A549 (cell line): Measurements from ENCODE around the gene ELMO2. TPM values are rescaled to one million over a fixed set of nuclear protein-coding genes. Genes with fewer than 3 reads are reported as not detected.

Experiments used
- ATAC-seq, 2 experiments: fragments of 200-7000 bp in 1 of 2; fragments of >200 bp in 1 of 2; cut with Nextera tagmentation in 1 of 2; cut with Tn5 transposase in 1 of 2; 3 replicates each; pipeline versions ENCODE4 v1.8.0 to v1.9.1; 2018 to 2020; ENCODE audit warnings: mild to moderate bottlenecking in 1 of 2, moderate library complexity in 1 of 2
- CTCF ChIA-PET: fragments of 300-600 bp; sonication (Branson Sonifier 250); formaldehyde crosslinking; extraction: SDS; loops from one replicate; lab custom pipeline; 2021; ENCODE audit warnings: antibody characterized with exemption, inconsistent platforms; lab: Yijun Ruan, JAX
- POLR2A ChIA-PET: fragments of 350-600 bp; formaldehyde crosslinking; extraction: SDS; loops from one replicate; lab custom pipeline; 2021; ENCODE audit warnings: antibody characterized with exemption, inconsistent platforms; lab: Yijun Ruan, JAX
- DNase-seq, 2 experiments: peaks; one replicate each; pipeline versions ENCODE4 v3.0.0 to v3.0.0-alpha.2; 2011 to 2016; ENCODE audit warnings: low read depth in 1 of 2, low spot score in 1 of 2
- FAIRE-seq: peaks from 2 replicates; lab custom pipeline; 2011; peaks lifted over from hg19 to GRCh38; lab: Jason Lieb, UNC
- H3K27ac ChIP-seq, 2 experiments: fragments of >200 bp; sonication (Bioruptor Twin); formaldehyde crosslinking; 3 replicates each; pipeline ENCODE4 v1.5.1; 2016 to 2017
- H3K4me1 ChIP-seq: fragments of >200 bp; sonication (Bioruptor Twin); formaldehyde crosslinking; 3 replicates; pipeline ENCODE4 v1.6.1; 2016
- H3K4me2 ChIP-seq: fragments of >200 bp; sonication (Bioruptor Twin); formaldehyde crosslinking; 3 replicates; pipeline ENCODE4 v1.6.1; 2016
- H3K4me3 ChIP-seq: fragments of >200 bp; sonication (Bioruptor Twin); formaldehyde crosslinking; 3 replicates; pipeline ENCODE4 v1.5.1; 2016
- H3K9me3 ChIP-seq: fragments of >200 bp; sonication (Bioruptor Twin); formaldehyde crosslinking; 3 replicates; pipeline ENCODE4 v1.6.1; 2016
- CBX8 ChIP-seq: fragments of 200-600 bp; sonication (generic); IDR thresholded peaks from 2 replicates; pipeline ENCODE4 v1.6.1; 2016
- CEBPB ChIP-seq, 2 experiments: fragments of >200 bp in 1 of 2; sonication (Bioruptor Twin) in 1 of 2; formaldehyde crosslinking in 1 of 2; IDR thresholded peaks; 2 replicates each; pipeline ENCODE4 v1.6.1; 2012 to 2016
- CHD4 ChIP-seq: fragments of 200-600 bp; sonication (generic); IDR thresholded peaks from 2 replicates; pipeline ENCODE4 v1.6.1; 2016; ENCODE audit warnings: antibody characterized with exemption, mild to moderate bottlenecking, borderline replicate concordance
- CTCF ChIP-seq: fragments of >200 bp; sonication (Bioruptor Twin); formaldehyde crosslinking; IDR thresholded peaks from 3 replicates; pipeline ENCODE4 v1.5.1; 2016
- EHMT2 ChIP-seq: fragments of 200-600 bp; sonication (generic); IDR thresholded peaks from 2 replicates; pipeline ENCODE4 v1.6.1; 2016; ENCODE audit warnings: antibody characterized with exemption, low read depth, mild to moderate bottlenecking, moderate library complexity
- EP300 ChIP-seq, 2 experiments: fragments of >200 bp; sonication (Bioruptor Twin); formaldehyde crosslinking; IDR thresholded peaks; 2 replicates in 1 of 2; 3 replicates in 1 of 2; pipeline ENCODE4 v1.6.1; 2016 to 2017
- GATA3 ChIP-seq: IDR thresholded peaks from 2 replicates; pipeline ENCODE4 v1.6.1; 2012; ENCODE audit warnings: borderline replicate concordance
- HDAC2 ChIP-seq: fragments of 200-600 bp; sonication (generic); IDR thresholded peaks from 2 replicates; pipeline ENCODE4 v1.6.1; 2016
- HOXB5 ChIP-seq: fragments of 250-450 bp; sonication (Bioruptor Pico); IDR thresholded peaks from 2 replicates; pipeline ENCODE4 v1.5.0; 2020; ENCODE audit warnings: mild to moderate bottlenecking, moderate library complexity
- KDM1A ChIP-seq: fragments of 200-600 bp; sonication (generic); IDR thresholded peaks from 2 replicates; pipeline ENCODE4 v1.6.1; 2016; ENCODE audit warnings: low read depth, mild to moderate bottlenecking
- KDM5A ChIP-seq: fragments of 200-600 bp; sonication (generic); IDR thresholded peaks from 2 replicates; pipeline ENCODE4 v1.6.1; 2016; ENCODE audit warnings: antibody characterized with exemption, mild to moderate bottlenecking
- MAX ChIP-seq: IDR thresholded peaks from 2 replicates; pipeline ENCODE4 v1.6.1; 2012
- MAZ ChIP-seq: fragments of 150-350 bp; IDR thresholded peaks from 2 replicates; pipeline ENCODE4 v1.6.1; 2014; ENCODE audit warnings: antibody characterized with exemption, low read depth, low read length, borderline replicate concordance
- PHF8 ChIP-seq: fragments of 200-600 bp; sonication (generic); IDR thresholded peaks from 2 replicates; pipeline ENCODE4 v1.6.1; 2016; ENCODE audit warnings: low read depth, mild to moderate bottlenecking, antibody characterized with exemption, moderate library complexity, borderline replicate concordance
- RAD21 ChIP-seq, 2 experiments: fragments of >200 bp in 1 of 2; sonication (Bioruptor Twin) in 1 of 2; formaldehyde crosslinking in 1 of 2; IDR thresholded peaks in 1 of 2; conservative IDR thresholded peaks in 1 of 2; 2 replicates in 1 of 2; 3 replicates in 1 of 2; pipeline ENCODE4 v1.6.1; 2012 to 2018; ENCODE audit warnings: inconsistent platforms in 1 of 2
- TFCP2L1 ChIP-seq: fragments of 250-450 bp; sonication (Bioruptor Pico); IDR thresholded peaks from 2 replicates; pipeline ENCODE4 v1.5.0; 2021; ENCODE audit warnings: mild to moderate bottlenecking
- ZC3H11A ChIP-seq: fragments of 450-650 bp; IDR thresholded peaks from 2 replicates; pipeline ENCODE4 v1.6.1; 2014; ENCODE audit warnings: antibody characterized with exemption, mild to moderate bottlenecking
- WGBS: methylation state at CpG from one replicate; pipeline ENCODE4 v1.1.6; 2017; ENCODE audit errors: missing lambda C conversion rate; 5-methylcytosine and 5-hydroxymethylcytosine counted together
- polyA plus RNA-seq, 4 experiments: library from polyadenylated mRNA; depleted of rRNA in 3 of 4; stranded (reverse); fragments of >200 nt; fragmentation: RNase III in 1 of 4; extraction: RNeasy Plus Mini Kit Qiagen cat#74134 plus additional on column Dnase treatment in 1 of 4; gene quantifications; 2 replicates in 3 of 4; 3 replicates in 1 of 4; pipeline ENCODE4 v1.2.3, GENCODE V29; 2011 to 2017
- TF ChIP-seq, protein P1 (sequence below): fragments of 250-450 bp; sonication (Bioruptor Pico); IDR thresholded peaks from 2 replicates; pipeline ENCODE4 v1.5.0; 2020; ENCODE audit warnings: low read depth, mild to moderate bottlenecking, moderate library complexity
- TF ChIP-seq, protein P2 (sequence below): fragments of >200 bp; sonication (Bioruptor Twin); formaldehyde crosslinking; IDR thresholded peaks from 2 replicates; pipeline ENCODE4 v1.6.1; 2016

ELMO2 gene
- polyA plus RNA-seq, 2 of the 4 experiments (the other 2 are of a cell fraction) = 23.4 to 25.1 TPM

GRCh38 chr20:46400253-46400652, 6.2 kb downstream of the ELMO2 start:
- TF ChIP-seq, protein P1, sequence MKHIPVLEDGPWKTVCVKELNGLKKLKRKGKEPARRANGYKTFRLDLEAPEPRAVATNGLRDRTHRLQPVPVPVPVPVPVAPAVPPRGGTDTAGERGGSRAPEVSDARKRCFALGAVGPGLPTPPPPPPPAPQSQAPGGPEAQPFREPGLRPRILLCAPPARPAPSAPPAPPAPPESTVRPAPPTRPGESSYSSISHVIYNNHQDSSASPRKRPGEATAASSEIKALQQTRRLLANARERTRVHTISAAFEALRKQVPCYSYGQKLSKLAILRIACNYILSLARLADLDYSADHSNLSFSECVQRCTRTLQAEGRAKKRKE (CRISPR knock-in tag) = no peak
- TF ChIP-seq KDM1A = no peak
- ATAC-seq (no peak), FAIRE-seq (no peak), DNase-seq (no peak)
- Histone ChIP-seq H3K4me3 (no peak overlapping the region), H3K27ac (no peak overlapping the region), H3K4me1 (peaks cover 5% of the 10 kb centered on the region), H3K9me3 (no peaks in the 10 kb centered on the region), H3K4me2 (no peak overlapping the region)
- WGBS = 88% methylated on average over 4 of the region's 4 CpGs
- ChIA-PET CTCF (interaction anchor here (0.7 to 1.9 kb wide), 5 partner anchors 11 to 377 kb away, joined by 3 to 4 read pairs (median 3); no protein-coding TSS in a partner anchor), POLR2A (no interaction called here)

DNA sequence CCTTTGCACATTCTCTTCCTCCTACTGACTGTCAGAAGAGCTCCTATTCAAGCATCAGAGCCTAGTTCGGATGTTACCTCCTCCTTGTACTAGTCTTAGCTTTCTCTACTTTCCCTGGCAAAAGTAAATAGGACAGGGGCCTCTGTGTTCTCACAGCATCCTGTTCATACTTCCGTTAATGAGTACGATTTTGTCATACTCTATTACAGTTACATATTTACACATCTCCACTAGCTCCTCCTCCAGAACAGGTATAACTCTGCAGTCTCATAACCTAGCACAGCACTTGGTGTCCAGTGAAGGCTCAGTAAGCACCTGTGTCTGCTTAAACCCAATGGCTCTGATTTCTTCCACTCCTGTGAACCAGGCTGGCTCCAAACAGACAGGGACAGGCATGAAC, 7.0 kb downstream of the ELMO2 start:
- 89% methylated on average over 3 of the region's 3 CpGs for WGBS
- no peak for ATAC-seq
- Histone ChIP-seq H3K4me2 (no peak overlapping the region), H3K4me1 (no peaks in the 10 kb centered on the region), H3K4me3 (no peak overlapping the region), H3K27ac (no peak overlapping the region), H3K9me3 (no peaks in the 10 kb centered on the region)
- no peak for DNase-seq
- no peak for FAIRE-seq
- CTCF ChIA-PET = interaction anchor here (0.8 to 1.2 kb wide), 2 partner anchors 10 to 12 kb away, joined by 3 read pairs; no protein-coding TSS in a partner anchor
- POLR2A ChIA-PET = no interaction called here
- TF ChIP-seq EHMT2 = no peak
- TF ChIP-seq PHF8 = no peak
- no peak for TF ChIP-seq KDM5A
- TF ChIP-seq HDAC2 = no peak
- no peak for TF ChIP-seq ZC3H11A
- TF ChIP-seq MAX = no peak
- TF ChIP-seq, protein P2, sequence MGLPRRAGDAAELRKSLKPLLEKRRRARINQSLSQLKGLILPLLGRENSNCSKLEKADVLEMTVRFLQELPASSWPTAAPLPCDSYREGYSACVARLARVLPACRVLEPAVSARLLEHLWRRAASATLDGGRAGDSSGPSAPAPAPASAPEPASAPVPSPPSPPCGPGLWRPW = no peak
- no peak for TF ChIP-seq EP300 (IDR thresholded peaks at IDR 0.05)
- TF ChIP-seq RAD21 (conservative IDR thresholded peaks at IDR 0.05 in 1 of 2, IDR thresholded peaks at IDR 0.05 in 1 of 2) = no peak
- TF ChIP-seq CEBPB (IDR thresholded peaks at IDR 0.05) = no peak
- TF ChIP-seq GATA3 = no peak

GRCh38 chr20:46398963-46399362, 7.5 kb downstream of the ELMO2 start:
- H3K4me2 ChIP-seq = no peak overlapping the region
- ATAC-seq (no peak), DNase-seq (no peak), FAIRE-seq (no peak)
- CTCF ChIA-PET = interaction anchor here (0.8 to 1.2 kb wide), 2 partner anchors 9 to 13 kb away, joined by 3 read pairs; no protein-coding TSS in a partner anchor
- 69% methylated on average over 3 of the region's 3 CpGs for WGBS
- TF ChIP-seq GATA3 = no peak
- no peak for TF ChIP-seq KDM5A
- no peak for TF ChIP-seq TFCP2L1 (CRISPR knock-in tag)
- no peak for TF ChIP-seq HOXB5 (CRISPR knock-in tag)
- no peak for TF ChIP-seq EHMT2
- TF ChIP-seq CEBPB (IDR thresholded peaks at IDR 0.05) = no peak
- no peak for TF ChIP-seq CHD4
- no peak for TF ChIP-seq HDAC2
- TF ChIP-seq MAZ = no peak
- TF ChIP-seq KDM1A = no peak
- TF ChIP-seq CTCF = no peak
- no peak for TF ChIP-seq ZC3H11A
- TF ChIP-seq, protein P1 (CRISPR knock-in tag) = no peak
- TF ChIP-seq CBX8 = no peak
- H3K4me3 ChIP-seq = no peak overlapping the region
- no peak overlapping the region for H3K27ac ChIP-seq
- no peaks in the 10 kb centered on the region for H3K4me1 ChIP-seq
- POLR2A ChIA-PET = no interaction called here
- H3K9me3 ChIP-seq = no peaks in the 10 kb centered on the region
